Measurements from ENCODE around the gene OR1D5. TPM values are rescaled to one million over a fixed set of nuclear protein-coding genes. Genes with fewer than 3 reads are reported as not detected.
"Not testable (repeated sequence)": the region's sequence is repeated elsewhere in the genome, so short reads cannot be mapped to it uniquely, and the experiment has no call there.

The OR1D5 gene
- total RNA-seq: not detected in 2 replicates

- DNase-seq (ENCODE audit: low read depth in 2 of 2): not testable (repeated sequence)
Measured at GRCh38 chr17:3063507-3063906, at the start of gene OR1D5. Gene OR1D5 (minus strand): TSS chr17:3063607. CDS start chr17:3063607, 0 bp downstream.

- no peak for DNase-seq (ENCODE audit: low read depth in 2 of 2)
Measured at GRCh38 chr17:3104322-3104721, 40.9 kb upstream of the OR1D5 start, which contains the start of gene OR1D2. Gene OR1D2 (minus strand): TSS chr17:3104422. CDS start chr17:3092996, 11,426 bp downstream.

- DNase-seq (ENCODE audit: low read depth in 2 of 2): not testable (repeated sequence)
Measured at GRCh38 chr17:3073850-3074249, 10.4 kb upstream of the OR1D5 start.

- peak in 1 of 2 donors; percentile 35 for DNase-seq (ENCODE audit: low read depth in 2 of 2)
Measured at GRCh38 chr17:3065192-3065591, 1.8 kb upstream of the OR1D5 start.

GRCh38 chr17:3062824-3063377 is 506 bp downstream of the OR1D5 start:
- not testable (repeated sequence) for DNase-seq (ENCODE audit: low read depth in 2 of 2)

- DNase-seq (ENCODE audit: low read depth in 2 of 2): not testable (repeated sequence)
Measured at GRCh38 chr17:3054868-3055267, 8.5 kb downstream of the OR1D5 start.

GRCh38 chr17:3049705-3050295 is 13.6 kb downstream of the OR1D5 start:
- no peak for DNase-seq (ENCODE audit: low read depth in 2 of 2)

GRCh38 chr17:3048727-3049471 is 14.5 kb downstream of the OR1D5 start:
- DNase-seq (ENCODE audit: low read depth in 2 of 2): peak; percentile 97 to 99

- no peak for DNase-seq (ENCODE audit: low read depth in 2 of 2)
Measured at GRCh38 chr17:3046753-3047152, 16.7 kb downstream of the OR1D5 start.

- DNase-seq (ENCODE audit: low read depth in 2 of 2): no peak
Measured at GRCh38 chr17:3043737-3044365, 19.6 kb downstream of the OR1D5 start.

GRCh38 chr17:3040882-3041281 is 22.5 kb downstream of the OR1D5 start:
- DNase-seq (ENCODE audit: low read depth in 2 of 2): no peak

- peak in 1 of 2 donors; percentile 42 for DNase-seq (ENCODE audit: low read depth in 2 of 2)
Measured at GRCh38 chr17:3039736-3040135, 23.7 kb downstream of the OR1D5 start.

- no peak for DNase-seq (ENCODE audit: low read depth in 2 of 2)
Measured at GRCh38 chr17:3038941-3039340, 24.5 kb downstream of the OR1D5 start.

GRCh38 chr17:3037259-3037658 is 26.1 kb downstream of the OR1D5 start:
- DNase-seq (ENCODE audit: low read depth in 2 of 2): no peak

GRCh38 chr17:3036800-3037199 is 26.6 kb downstream of the OR1D5 start:
- no peak for DNase-seq (ENCODE audit: low read depth in 2 of 2)

- no peak for DNase-seq (ENCODE audit: low read depth in 2 of 2)
Measured at GRCh38 chr17:3035968-3036280, 27.5 kb downstream of the OR1D5 start.

- DNase-seq (ENCODE audit: low read depth in 2 of 2): no peak
Measured at GRCh38 chr17:3035256-3035967, 28.0 kb downstream of the OR1D5 start.

- DNase-seq (ENCODE audit: low read depth in 2 of 2): no peak
Measured at GRCh38 chr17:3034578-3034920, 28.9 kb downstream of the OR1D5 start.

GRCh38 chr17:3033741-3034577 is 29.4 kb downstream of the OR1D5 start:
- no peak for DNase-seq (ENCODE audit: low read depth in 2 of 2)

- no peak for DNase-seq (ENCODE audit: low read depth in 2 of 2)
Measured at GRCh38 chr17:3033248-3033640, 30.2 kb downstream of the OR1D5 start.
